ENCODE data around the gene PCDHGB4. TPM values are rescaled to one million over a fixed set of nuclear protein-coding genes. Genes with fewer than 3 reads are reported as not detected.
"Not testable (repeated sequence)": the region's sequence is repeated elsewhere in the genome, so short reads cannot be mapped to it uniquely, and the experiment has no call there.

The PCDHGB4 gene
- total RNA-seq = 1 to 10 TPM; 1.1 to 3.3 (median 1.9) TPM

DNA sequence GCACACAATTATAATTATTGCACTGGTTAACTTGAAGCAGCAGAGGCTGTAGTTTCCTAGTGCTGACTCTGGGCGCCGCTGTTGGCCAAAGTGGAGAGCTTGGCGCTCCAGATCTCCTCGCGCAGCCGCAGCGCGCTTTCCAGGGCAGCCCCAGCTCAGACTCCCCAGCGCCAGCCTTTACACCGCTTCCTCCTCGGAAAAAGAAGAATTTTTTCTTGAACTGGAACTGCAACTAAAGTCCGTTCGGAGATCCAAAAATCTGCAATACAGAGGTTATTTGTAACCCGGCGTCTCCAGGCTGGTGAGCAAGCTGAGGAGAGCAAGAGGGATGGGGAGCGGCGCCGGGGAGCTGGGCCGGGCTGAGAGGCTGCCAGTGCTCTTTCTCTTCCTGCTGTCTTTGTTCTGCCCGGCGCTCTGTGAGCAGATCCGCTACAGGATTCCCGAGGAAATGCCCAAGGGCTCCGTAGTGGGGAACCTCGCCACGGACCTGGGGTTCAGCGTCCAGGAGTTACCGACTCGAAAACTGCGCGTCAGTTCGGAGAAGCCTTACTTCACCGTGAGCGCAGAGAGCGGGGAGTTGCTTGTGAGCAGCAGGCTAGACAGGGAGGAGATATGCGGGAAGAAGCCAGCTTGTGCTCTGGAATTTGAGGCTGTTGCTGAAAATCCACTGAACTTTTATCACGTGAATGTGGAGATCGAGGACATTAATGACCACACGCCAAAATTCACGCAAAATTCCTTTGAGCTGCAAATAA lies at the start of gene PCDHGB4:
Gene PCDHGB4, plus strand, starts transcription at position 142 of the 755 bp plus-strand sequence. Its CDS starts 187 bp downstream, at position 329.
- H3K9me3 ChIP-seq = peaks cover 0 to 60% (median 10%) of the 10 kb centered on the region in 4 donors
- not testable (repeated sequence) for H3K27me3 ChIP-seq, H3K36me3 ChIP-seq, H3K27ac ChIP-seq, H3K4me3 ChIP-seq, H3K4me1 ChIP-seq, DNase-seq
- TF ChIP-seq, protein P1, sequence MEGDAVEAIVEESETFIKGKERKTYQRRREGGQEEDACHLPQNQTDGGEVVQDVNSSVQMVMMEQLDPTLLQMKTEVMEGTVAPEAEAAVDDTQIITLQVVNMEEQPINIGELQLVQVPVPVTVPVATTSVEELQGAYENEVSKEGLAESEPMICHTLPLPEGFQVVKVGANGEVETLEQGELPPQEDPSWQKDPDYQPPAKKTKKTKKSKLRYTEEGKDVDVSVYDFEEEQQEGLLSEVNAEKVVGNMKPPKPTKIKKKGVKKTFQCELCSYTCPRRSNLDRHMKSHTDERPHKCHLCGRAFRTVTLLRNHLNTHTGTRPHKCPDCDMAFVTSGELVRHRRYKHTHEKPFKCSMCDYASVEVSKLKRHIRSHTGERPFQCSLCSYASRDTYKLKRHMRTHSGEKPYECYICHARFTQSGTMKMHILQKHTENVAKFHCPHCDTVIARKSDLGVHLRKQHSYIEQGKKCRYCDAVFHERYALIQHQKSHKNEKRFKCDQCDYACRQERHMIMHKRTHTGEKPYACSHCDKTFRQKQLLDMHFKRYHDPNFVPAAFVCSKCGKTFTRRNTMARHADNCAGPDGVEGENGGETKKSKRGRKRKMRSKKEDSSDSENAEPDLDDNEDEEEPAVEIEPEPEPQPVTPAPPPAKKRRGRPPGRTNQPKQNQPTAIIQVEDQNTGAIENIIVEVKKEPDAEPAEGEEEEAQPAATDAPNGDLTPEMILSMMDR (IDR thresholded peaks at IDR 0.05) = peak in 3 of 6 experiments; percentile 4 to 17 (median 14)

DNA sequence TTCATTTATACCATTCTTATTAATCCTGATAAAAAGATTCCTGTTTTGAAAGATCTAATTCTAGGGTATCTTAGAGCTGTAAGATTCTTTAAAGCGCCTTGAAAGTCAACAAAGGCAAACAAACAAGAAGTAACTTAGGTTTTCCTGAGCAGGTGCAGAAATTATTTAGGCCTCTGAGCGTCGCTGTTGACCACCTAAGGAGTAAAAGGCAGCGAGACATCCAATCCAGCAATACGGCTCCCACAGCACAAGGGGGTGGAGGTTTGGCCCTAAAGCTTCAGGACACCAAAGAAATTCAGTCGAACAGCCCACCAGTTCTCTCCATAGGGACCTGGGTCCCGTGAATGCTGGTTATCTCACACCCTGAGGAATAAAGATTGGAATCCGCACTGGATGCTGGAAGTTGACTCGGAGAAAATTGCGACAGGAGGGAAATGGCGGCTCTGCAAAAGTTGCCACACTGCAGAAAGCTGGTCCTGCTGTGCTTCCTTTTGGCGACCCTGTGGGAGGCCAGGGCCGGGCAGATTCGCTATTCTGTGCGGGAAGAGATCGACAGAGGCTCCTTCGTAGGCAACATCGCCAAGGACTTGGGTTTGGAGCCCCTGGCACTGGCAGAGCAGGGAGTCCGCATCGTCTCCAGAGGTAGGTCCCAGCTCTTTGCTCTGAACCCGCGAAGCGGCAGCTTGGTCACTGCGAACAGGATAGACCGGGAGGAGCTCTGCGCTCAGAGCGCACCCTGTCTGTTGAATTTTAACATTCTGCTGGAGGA lies 48.8 kb upstream of the PCDHGB4 start, which contains the start of gene PCDHGA2:
Gene PCDHGA2, plus strand, starts transcription at position 223 of the 769 bp plus-strand sequence.
- Histone ChIP-seq H3K9me3 (peaks cover 0 to 37% (median 10%) of the 10 kb centered on the region in 4 donors), H3K27ac (no peak within 1 kb of the TSS), H3K27me3 (no peaks in the 10 kb centered on the region), H3K4me1 (no peaks in the 10 kb centered on the region), H3K36me3 (no peaks in the 10 kb centered on the region), H3K4me3 (no peak within 1 kb of the TSS)
- no peak for DNase-seq
- TF ChIP-seq, protein P1 (IDR thresholded peaks at IDR 0.05) = peak in 3 of 6 experiments; percentile 9 to 14 (median 10)
- no peak for TF ChIP-seq POLR2A (IDR thresholded peaks at IDR 0.05)

DNA sequence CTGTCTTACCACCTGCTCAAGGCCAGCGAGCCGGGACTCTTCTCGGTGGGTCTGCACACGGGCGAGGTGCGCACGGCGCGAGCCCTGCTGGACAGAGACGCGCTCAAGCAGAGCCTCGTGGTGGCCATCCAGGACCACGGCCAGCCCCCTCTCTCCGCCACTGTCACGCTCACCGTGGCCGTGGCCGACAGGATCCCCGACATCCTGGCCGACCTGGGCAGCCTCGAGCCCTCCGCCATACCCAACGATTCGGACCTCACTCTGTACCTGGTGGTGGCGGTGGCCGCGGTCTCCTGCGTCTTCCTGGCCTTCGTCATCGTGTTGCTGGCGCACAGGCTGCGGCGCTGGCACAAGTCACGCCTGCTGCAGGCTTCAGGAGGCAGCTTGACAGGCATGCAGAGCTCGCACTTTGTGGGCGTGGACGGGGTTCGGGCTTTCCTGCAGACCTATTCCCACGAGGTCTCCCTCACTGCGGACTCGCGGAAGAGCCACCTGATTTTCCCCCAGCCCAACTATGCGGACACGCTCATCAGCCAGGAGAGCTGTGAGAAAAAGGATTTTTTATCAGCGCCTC lies 46.6 kb upstream of the PCDHGB4 start:
- peaks cover 0 to 48% (median 14%) of the 10 kb centered on the region in 4 donors for H3K9me3 ChIP-seq
- not testable (repeated sequence) for H3K27ac ChIP-seq, H3K4me1 ChIP-seq, DNase-seq, H3K27me3 ChIP-seq, H3K4me3 ChIP-seq, H3K36me3 ChIP-seq

DNA sequence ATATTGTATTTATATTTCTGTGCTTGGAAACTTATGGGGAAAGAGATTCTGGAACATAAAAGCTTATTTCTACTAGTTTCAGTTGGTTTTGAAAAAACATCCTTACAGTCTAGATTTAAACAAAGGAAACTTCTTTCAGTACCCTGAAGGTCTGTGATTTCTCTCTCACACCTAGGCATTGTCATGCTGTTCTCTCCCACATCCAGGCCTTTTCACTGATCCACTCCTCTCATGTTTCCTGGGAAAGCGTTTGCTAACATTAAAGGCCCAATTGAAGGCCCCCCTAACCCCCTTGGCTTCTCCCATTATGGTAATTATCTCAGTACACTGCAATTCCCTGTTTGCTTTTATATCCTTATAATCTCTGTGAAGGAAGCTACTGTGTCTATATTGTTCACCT lies 44.7 kb upstream of the PCDHGB4 start:
- H3K27me3 ChIP-seq = no peaks in the 10 kb centered on the region
- TF ChIP-seq, protein P1 (IDR thresholded peaks at IDR 0.05) = no peak
- no peak for TF ChIP-seq POLR2A (IDR thresholded peaks at IDR 0.05)
- H3K9me3 ChIP-seq = peaks cover 0 to 52% (median 14%) of the 10 kb centered on the region in 4 donors
- DNase-seq = no peak
- no peaks in the 10 kb centered on the region for H3K36me3 ChIP-seq
- no peak overlapping the region for H3K27ac ChIP-seq
- H3K4me1 ChIP-seq = no peaks in the 10 kb centered on the region
- no peak overlapping the region for H3K4me3 ChIP-seq

DNA sequence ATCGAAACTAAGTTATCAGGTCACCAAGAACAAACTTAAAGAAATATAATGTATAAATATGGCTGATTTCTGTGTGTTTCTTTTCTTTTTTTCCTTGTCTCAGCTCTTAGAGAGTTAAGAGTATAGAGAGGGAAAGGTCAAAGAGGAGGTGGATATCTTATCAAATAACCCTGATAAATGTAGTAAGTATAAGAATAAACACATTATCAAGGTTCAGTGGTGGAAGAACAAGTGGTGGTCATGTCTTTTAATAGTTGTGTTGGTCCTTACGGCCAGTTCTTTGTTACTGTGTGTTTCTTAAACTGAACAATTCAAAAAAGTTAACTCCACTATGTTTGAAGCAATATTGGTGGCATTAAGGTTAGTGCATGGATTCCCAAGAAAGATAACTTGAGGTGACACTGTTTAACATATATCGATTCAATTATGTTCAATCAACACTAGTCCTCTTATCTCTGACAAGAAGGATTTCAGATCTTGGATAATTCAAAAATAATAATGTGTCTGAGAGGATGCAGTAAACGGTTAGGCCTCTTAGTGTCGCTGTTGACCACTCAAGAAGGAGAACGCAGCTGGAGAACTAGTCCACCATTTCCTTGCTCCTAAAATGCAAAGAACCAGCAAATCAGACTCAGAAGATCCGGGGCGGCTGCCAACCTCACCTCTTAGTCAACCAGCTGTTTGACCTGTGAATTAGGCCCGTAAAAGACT lies 44.1 kb upstream of the PCDHGB4 start, which contains the start of gene PCDHGA3:
Gene PCDHGA3, plus strand, starts transcription at position 588 of the 711 bp plus-strand sequence. CDS start 205 bp downstream, outside the sequence.
- no peak for TF ChIP-seq POLR2A (IDR thresholded peaks at IDR 0.05)
- TF ChIP-seq, protein P1 (IDR thresholded peaks at IDR 0.05) = peak in 1 of 6 experiments; percentile 10
- Histone ChIP-seq H3K27me3 (no peaks in the 10 kb centered on the region), H3K4me1 (no peaks in the 10 kb centered on the region), H3K9me3 (peaks cover 0 to 48% (median 14%) of the 10 kb centered on the region in 4 donors), H3K4me3 (no peak within 1 kb of the TSS), H3K36me3 (no peaks in the 10 kb centered on the region), H3K27ac (no peak within 1 kb of the TSS)
- no peak for DNase-seq

Data from Peyer's patch (tissue), 4 donors.